Stimulated activated naive CD8-positive, alpha-beta T cell treated with anti-CD3 and anti-CD28 coated beads, Interleukin-15, amount 100 ng/mL, for 72 hours (primary cell): ENCODE data around the gene BHLHE40.

ENCODE experiments used
- ATAC-seq: fragments of 150-1000 bp; cut with Tn5 transposase; 2 replicates; pipeline ENCODE4 v1.10.0; 2021; ENCODE audit warnings: mild to moderate bottlenecking, moderate library complexity
- DNase-seq, 2 donors: peaks; one replicate each; pipeline ENCODE4 v3.0.0; 2021 to 2022
- H3K27ac Mint-ChIP-seq, 2 donors: one replicate each; pipeline ENCODE4 v1.8.0; 2022; ENCODE audit warnings: mild to moderate bottlenecking in 2 of 2, mixed read lengths in 2 of 2, moderate library complexity in 2 of 2
- H3K27me3 Mint-ChIP-seq: one replicate; pipeline ENCODE4 v1.8.0; 2022; ENCODE audit warnings: mixed read lengths
- H3K4me1 Mint-ChIP-seq: one replicate; pipeline ENCODE4 v1.8.0; 2022; ENCODE audit warnings: mild to moderate bottlenecking, mixed read lengths
- H3K4me3 Mint-ChIP-seq, 2 donors: one replicate each; pipeline ENCODE4 v1.8.0; 2022; ENCODE audit warnings: mild to moderate bottlenecking in 2 of 2, mixed read lengths in 2 of 2, moderate library complexity in 1 of 2
- H3K9me3 Mint-ChIP-seq, 2 donors: one replicate each; pipeline ENCODE4 v1.8.0; 2022; ENCODE audit warnings: mixed read lengths in 2 of 2

BHLHE40 gene

DNA sequence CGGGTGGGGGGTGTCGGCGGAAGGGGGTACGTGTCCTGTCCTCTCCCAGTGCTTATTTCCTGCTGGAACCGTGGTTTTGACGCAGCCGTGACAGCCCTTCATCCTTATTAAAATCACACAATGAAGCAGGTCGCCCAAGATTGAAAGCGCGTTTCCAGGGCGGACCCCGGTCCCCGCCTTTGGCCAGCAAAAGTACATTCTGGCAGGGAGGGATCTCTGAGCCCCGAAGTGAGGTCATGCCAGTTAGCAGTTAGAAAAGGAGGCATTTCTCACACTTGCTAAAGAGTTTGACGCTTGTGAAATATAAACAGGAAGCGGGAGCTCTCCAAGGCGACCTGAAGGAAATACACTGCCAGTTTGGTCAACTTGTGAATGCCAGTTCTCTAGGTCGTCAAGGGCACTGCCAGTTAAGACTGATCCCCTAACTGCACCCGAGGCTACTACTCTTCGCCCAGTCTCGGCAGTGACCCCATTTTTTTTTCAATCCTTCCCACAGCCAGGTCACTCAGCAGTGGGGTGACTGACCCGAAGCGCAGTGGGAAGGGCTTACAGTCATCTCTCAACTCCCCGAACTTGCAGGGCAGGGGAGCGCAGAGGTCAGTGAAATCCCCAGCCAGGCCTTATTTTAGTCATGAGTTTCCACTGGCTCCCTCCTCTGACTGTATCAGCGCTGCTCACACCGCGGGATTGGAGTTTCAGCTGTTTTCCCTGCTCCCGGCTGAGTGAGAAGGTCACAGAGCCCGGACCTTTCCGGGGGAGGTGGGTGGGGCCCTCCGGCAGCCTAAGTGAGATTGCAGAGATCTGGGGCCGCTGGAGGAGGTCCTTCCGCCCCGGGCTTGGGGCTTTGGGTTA lies 2.0 kb upstream of the BHLHE40 start:
- ATAC-seq (peak; percentile 48), DNase-seq (peak; percentile 81 to 93)
- H3K27me3 Mint-ChIP-seq: no peaks in the 10 kb centered on the region
- no peaks in the 10 kb centered on the region for H3K9me3 Mint-ChIP-seq
- peak overlapping the region; percentile 93 to 99 for H3K4me3 Mint-ChIP-seq
- peaks cover 39% of the 10 kb centered on the region for H3K4me1 Mint-ChIP-seq
- H3K27ac Mint-ChIP-seq: peak overlapping the region; percentile 99 to 100

DNA sequence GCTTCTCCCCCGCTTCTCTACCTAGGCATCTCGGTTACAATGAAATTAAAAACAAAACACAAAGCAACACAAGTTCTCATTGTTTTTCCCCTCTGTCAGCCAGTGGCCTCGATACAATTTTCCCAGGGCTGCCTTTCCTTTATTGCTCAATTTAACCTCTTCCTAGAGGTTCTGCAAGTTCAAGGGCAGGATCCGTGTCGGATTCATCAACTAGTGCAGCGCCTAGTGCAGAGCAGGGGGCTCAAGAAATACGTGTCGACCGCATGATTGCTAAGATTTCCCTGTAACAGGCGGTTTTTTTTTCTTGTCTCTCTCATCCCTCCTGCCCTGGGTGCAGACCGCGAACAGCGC lies 1.4 kb upstream of the BHLHE40 start:
- Mint-ChIP-seq H3K9me3 (no peaks in the 10 kb centered on the region), H3K27me3 (no peaks in the 10 kb centered on the region), H3K27ac (peak overlapping the region; percentile 99 to 100), H3K4me3 (peak overlapping the region; percentile 93 to 99), H3K4me1 (peaks cover 39% of the 10 kb centered on the region)
- ATAC-seq (no peak), DNase-seq (no peak)

DNA sequence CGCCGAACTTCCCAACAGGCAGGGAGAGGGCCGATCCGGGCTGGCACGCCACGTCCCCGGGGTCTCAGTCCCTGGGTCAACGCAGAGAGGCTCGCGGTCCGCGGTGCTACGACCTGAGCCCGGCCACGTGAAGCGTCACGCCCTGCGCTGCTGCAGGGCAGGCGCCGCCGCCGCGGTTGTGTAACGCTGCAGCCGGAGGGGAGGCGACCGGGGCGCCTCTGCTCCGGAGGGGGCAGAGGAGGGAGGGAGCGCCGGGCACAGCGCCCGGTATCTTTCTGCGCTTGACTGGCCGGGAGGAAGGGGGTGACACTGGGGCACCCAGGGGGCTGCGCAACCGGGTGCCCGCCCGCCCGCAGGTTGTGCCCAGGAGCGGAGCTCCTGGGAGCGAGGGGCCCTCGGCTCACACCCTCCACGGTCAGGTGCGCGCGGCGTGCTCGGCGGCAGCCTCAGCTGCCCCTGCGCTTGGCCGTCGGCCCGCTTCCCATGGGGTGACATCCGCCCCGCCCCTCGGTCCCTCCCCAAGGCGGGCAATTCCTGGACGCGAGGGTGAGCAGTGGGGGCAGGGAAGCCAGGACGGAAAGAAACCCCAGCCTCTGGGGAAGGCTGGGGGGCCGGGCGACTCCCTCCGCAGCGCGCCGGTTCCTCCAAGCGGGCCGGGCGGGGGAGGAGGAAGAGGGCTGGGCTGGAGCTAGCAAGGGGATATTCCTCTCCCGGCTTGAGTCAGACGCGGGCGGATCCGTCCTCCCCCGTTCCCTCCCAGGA lies 852 bp upstream of the BHLHE40 start:
- DNase-seq: peak in 1 of 2 donors; percentile 94
- Mint-ChIP-seq H3K27ac (peak overlapping the region; percentile 99 to 100), H3K9me3 (no peaks in the 10 kb centered on the region), H3K27me3 (no peaks in the 10 kb centered on the region), H3K4me3 (peak overlapping the region; percentile 93 to 99), H3K4me1 (peaks cover 37% of the 10 kb centered on the region)
- peak; percentile 65 for ATAC-seq

DNA sequence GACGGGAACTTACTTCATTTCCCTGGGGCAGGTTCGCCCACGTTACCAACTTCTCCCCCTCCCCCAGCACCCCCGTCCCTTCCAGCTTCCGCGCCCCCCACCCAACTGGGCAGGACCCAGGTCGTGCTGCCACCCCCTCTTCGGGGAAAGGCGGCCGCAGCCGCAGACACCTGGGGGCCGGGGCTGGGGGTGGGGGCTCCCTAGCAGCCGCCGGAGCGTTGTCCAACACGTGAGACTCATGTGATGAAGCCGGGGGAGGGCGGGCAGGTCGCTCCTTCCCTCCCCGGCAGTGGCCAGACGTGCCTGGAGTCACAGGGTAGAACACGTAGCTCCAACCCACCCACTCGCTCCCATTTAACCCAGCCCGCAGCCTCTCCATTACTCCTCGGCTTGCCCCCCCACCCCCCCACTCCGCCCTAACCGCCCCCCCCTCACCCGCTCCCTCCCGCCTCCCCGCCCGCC lies 240 bp upstream of the BHLHE40 start:
- peak overlapping the region; percentile 99 to 100 for H3K27ac Mint-ChIP-seq
- peaks cover 39% of the 10 kb centered on the region for H3K4me1 Mint-ChIP-seq
- H3K27me3 Mint-ChIP-seq: no peaks in the 10 kb centered on the region
- peak; percentile 96 to 99 for DNase-seq
- no peaks in the 10 kb centered on the region for H3K9me3 Mint-ChIP-seq
- ATAC-seq: peak; percentile 68
- peak overlapping the region; percentile 93 to 99 for H3K4me3 Mint-ChIP-seq

DNA sequence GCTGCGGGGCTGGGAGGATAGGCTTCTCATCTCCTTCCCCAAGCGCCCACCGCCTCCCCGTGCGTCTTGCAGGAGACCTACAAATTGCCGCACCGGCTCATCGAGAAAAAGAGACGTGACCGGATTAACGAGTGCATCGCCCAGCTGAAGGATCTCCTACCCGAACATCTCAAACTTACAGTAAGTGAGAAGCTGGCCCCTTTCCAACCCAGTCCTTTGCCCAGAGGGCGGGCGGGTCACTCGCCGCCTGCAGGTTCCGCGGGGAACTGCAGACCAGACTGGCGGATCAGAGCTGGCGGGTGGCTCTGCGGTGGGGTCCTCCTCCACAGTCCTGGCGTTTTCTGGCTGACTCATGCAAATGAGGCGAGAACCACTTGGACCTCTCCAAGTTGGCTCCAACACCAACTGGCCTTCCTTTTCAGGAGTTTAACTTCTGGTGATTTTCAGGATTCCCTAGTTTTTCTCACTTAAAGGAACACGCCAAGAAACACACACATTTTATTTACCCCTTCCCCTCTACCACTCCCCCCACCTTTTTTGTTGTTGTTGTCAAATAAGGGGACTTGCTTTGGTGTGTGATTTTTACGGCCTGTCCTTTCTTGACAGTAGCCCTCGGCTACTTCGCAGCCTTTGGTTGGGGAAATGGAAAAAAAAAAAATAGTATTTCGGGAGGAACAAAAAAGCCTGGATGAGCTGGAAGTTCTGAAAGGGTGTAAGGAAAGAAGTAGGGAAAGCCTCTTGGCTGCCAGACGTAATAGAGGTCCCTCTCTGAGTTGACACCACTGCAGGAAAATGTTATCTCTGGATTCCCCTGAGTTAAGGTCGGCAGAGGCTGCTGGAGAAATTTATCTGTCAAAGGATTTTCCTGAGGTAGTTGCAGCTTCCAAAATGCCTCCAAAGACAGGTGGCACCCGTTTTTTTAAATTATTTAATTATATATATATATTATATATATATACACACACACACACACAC lies 1.3 kb downstream of the BHLHE40 start:
- Mint-ChIP-seq H3K4me1 (peaks cover 40% of the 10 kb centered on the region), H3K9me3 (no peaks in the 10 kb centered on the region), H3K4me3 (peak overlapping the region; percentile 93 to 99), H3K27me3 (no peaks in the 10 kb centered on the region), H3K27ac (peak overlapping the region; percentile 97 to 98)
- DNase-seq (peak; percentile 96 to 97), ATAC-seq (peak; percentile 4)

DNA sequence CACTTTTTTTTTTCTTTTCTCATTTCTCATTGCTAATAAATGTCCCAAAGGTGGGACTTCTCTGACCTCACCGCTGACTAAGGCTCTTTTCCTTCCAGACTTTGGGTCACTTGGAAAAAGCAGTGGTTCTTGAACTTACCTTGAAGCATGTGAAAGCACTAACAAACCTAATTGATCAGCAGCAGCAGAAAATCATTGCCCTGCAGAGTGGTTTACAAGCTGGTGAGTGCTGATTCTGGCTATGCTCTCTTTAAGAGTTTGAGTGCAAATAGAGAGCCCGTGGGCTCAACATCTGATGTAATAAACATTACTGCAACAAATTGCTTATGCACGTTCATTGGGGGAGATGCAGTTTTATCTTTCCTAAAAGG lies 2.0 kb downstream of the BHLHE40 start:
- H3K27me3 Mint-ChIP-seq: no peaks in the 10 kb centered on the region
- H3K9me3 Mint-ChIP-seq: no peaks in the 10 kb centered on the region
- H3K4me1 Mint-ChIP-seq: peaks cover 40% of the 10 kb centered on the region
- no peak for DNase-seq
- ATAC-seq: no peak
- H3K4me3 Mint-ChIP-seq: peak overlapping the region; percentile 93 to 99
- H3K27ac Mint-ChIP-seq: peak overlapping the region; percentile 94 to 95

DNA sequence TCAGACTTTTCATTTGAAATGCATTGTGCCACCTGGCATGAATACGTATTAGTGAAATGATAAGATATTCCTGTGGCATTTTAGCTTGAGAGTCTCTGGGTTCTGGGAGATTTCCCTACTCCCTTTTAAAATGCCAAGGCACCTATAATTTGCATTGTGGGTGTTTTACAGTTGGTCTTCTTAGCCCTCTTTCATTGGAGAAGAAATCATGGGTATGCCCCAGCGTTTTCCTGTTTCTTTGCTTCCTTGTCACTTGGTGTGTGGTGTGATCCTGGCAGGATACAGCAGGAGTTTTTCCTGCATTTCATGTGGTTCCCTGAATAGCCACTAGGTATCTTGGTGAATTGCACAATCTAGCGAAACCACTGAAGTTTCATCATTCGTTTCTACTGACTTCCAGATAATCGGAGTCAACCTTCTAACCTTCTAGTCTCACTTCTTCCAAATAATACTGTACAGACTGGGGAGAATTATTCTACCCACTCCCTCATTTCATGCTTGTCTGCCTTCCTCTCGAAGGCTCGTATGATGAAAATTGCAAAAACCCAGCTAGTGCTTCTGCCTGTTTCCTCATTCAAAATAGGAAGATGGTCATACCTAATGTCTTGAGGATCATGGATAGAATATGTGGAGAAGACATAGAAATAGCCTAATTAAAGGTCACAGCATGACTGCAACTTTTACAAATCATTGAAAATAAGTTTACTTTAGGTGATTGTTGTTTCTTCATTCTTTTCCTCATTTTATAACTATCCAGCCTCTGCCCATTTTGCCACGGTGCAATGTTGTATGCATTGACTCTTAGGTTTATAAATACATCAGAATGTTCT lies 2.6 kb downstream of the BHLHE40 start:
- DNase-seq (no peak), ATAC-seq (no peak)
- Mint-ChIP-seq H3K4me3 (peak overlapping the region; percentile 93 to 99), H3K9me3 (no peaks in the 10 kb centered on the region), H3K4me1 (peaks cover 40% of the 10 kb centered on the region), H3K27ac (peak overlapping the region; percentile 94 to 95), H3K27me3 (no peaks in the 10 kb centered on the region)

DNA sequence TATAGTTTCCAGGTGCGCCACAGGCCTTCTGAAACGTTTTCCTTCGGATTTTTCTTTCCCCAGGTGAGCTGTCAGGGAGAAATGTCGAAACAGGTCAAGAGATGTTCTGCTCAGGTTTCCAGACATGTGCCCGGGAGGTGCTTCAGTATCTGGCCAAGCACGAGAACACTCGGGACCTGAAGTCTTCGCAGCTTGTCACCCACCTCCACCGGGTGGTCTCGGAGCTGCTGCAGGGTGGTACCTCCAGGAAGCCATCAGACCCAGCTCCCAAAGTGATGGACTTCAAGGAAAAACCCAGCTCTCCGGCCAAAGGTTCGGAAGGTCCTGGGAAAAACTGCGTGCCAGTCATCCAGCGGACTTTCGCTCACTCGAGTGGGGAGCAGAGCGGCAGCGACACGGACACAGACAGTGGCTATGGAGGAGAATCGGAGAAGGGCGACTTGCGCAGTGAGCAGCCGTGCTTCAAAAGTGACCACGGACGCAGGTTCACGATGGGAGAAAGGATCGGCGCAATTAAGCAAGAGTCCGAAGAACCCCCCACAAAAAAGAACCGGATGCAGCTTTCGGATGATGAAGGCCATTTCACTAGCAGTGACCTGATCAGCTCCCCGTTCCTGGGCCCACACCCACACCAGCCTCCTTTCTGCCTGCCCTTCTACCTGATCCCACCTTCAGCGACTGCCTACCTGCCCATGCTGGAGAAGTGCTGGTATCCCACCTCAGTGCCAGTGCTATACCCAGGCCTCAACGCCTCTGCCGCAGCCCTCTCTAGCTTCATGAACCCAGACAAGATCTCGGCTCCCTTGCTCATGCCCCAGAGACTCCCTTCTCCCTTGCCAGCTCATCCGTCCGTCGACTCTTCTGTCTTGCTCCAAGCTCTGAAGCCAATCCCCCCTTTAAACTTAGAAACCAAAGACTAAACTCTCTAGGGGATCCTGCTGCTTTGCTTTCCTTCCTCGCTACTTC lies 3.8 kb downstream of the BHLHE40 start:
- Mint-ChIP-seq H3K4me1 (peaks cover 38% of the 10 kb centered on the region), H3K27ac (peak overlapping the region; percentile 90 to 95), H3K27me3 (no peaks in the 10 kb centered on the region), H3K4me3 (peak overlapping the region; percentile 93 to 99), H3K9me3 (no peaks in the 10 kb centered on the region)
- ATAC-seq (no peak), DNase-seq (peak in 1 of 2 donors; percentile 39)

DNA sequence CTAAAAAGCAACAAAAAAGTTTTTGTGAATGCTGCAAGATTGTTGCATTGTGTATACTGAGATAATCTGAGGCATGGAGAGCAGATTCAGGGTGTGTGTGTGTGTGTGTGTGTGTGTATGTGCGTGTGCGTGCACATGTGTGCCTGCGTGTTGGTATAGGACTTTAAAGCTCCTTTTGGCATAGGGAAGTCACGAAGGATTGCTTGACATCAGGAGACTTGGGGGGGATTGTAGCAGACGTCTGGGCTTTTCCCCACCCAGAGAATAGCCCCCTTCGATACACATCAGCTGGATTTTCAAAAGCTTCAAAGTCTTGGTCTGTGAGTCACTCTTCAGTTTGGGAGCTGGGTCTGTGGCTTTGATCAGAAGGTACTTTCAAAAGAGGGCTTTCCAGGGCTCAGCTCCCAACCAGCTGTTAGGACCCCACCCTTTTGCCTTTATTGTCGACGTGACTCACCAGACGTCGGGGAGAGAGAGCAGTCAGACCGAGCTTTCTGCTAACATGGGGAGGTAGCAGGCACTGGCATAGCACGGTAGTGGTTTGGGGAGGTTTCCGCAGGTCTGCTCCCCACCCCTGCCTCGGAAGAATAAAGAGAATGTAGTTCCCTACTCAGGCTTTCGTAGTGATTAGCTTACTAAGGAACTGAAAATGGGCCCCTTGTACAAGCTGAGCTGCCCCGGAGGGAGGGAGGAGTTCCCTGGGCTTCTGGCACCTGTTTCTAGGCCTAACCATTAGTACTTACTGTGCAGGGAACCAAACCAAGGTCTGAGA lies 4.7 kb downstream of the BHLHE40 start:
- H3K4me1 Mint-ChIP-seq: peaks cover 47% of the 10 kb centered on the region

DNA sequence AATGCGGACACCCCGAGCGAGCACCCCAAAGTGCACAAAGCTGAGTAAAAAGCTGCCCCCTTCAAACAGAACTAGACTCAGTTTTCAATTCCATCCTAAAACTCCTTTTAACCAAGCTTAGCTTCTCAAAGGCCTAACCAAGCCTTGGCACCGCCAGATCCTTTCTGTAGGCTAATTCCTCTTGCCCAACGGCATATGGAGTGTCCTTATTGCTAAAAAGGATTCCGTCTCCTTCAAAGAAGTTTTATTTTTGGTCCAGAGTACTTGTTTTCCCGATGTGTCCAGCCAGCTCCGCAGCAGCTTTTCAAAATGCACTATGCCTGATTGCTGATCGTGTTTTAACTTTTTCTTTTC lies 5.3 kb downstream of the BHLHE40 start:
- ATAC-seq (no peak), DNase-seq (no peak)
- H3K27ac Mint-ChIP-seq: peak overlapping the region; percentile 90 to 95
- no peaks in the 10 kb centered on the region for H3K9me3 Mint-ChIP-seq
- peak overlapping the region; percentile 93 to 99 for H3K4me3 Mint-ChIP-seq
- H3K27me3 Mint-ChIP-seq: no peaks in the 10 kb centered on the region
- H3K4me1 Mint-ChIP-seq: peaks cover 52% of the 10 kb centered on the region

More for the DNA sequence above, 4.7 kb downstream of the BHLHE40 start:
- Mint-ChIP-seq H3K27me3 (no peaks in the 10 kb centered on the region), H3K27ac (peak overlapping the region; percentile 90 to 95), H3K9me3 (no peaks in the 10 kb centered on the region), H3K4me3 (peak overlapping the region; percentile 93 to 99)
- ATAC-seq: peak; percentile 57
- peak; percentile 62 to 89 for DNase-seq

DNA sequence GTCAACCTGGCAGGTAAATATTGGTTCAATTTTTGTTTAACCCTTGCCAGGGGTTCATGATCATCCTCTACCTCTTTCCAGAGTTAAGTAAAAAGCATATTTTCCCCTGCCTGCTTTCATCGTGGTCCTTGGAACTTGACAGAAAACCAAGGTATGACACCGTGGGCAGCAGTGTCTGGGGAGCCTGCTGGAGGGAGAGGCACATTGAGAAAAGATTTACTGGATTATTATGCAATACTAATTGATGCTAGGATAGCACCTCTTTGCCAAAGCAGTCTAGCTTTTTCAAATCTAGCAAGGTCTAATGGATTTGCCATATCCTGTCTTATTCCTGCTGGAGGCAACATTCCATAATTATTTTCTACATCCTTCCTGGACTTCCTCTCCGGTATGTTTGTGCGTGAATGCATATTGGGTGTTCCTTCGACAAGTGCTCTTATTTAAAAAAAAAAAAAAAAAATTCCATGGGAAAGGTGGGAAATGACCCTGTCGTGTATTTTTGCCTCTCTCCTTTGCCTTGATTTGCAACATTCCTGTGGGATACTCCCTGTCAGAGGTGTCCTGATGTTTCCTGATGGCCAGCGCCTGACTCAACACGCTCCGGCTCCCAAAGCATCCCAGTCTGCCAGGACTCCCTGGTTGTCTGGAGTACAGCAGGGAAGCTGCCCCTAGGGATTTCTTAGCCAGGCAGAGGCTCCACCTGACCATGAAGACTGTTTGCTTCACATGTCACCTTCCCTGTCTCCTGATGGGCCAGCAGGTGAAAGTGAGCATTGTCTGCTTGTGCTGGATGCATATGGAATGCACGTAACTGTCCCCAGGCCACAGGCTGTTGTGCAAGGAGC lies 6.3 kb downstream of the BHLHE40 start:
- Mint-ChIP-seq H3K27me3 (no peaks in the 10 kb centered on the region), H3K27ac (peak overlapping the region; percentile 58 to 85), H3K4me1 (peaks cover 62% of the 10 kb centered on the region), H3K4me3 (peak overlapping the region; percentile 93 to 99), H3K9me3 (no peaks in the 10 kb centered on the region)
- ATAC-seq: peak; percentile 0
- peak in 1 of 2 donors; percentile 54 for DNase-seq

DNA sequence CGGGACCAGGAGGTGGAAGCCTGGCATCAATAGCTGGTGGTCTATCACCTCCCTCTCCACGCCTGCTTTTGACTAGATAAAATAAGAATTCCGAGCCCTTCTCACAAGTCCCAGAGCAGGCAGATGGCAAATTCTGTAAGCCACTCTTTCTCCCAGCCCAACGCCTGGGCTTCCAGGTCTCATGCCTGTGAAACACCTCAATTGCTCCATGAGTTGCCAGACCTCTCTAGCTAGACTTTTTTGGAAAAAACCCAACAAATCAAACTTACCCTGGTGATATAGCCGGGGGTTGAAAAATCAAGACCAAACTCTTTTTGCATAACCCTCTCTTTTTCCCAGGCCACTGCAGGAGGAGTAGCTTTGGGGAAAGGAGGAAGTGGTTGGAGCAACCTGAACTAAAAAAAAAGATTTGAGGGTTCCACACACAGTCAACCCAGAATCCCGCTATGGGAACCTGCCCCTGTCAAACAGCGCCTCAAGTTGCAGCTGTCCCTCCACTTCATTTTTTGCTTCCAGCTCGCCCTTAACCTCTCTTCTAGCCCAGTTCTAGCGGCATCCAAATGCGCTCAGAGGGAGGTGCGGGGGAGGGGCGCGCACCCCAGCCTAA lies 7.0 kb downstream of the BHLHE40 start:
- ATAC-seq (peak; percentile 64), DNase-seq (no peak)
- Mint-ChIP-seq H3K27ac (peak overlapping the region; percentile 66 to 97), H3K4me1 (peaks cover 62% of the 10 kb centered on the region), H3K27me3 (no peaks in the 10 kb centered on the region), H3K4me3 (peak overlapping the region; percentile 93 to 99), H3K9me3 (no peaks in the 10 kb centered on the region)
